CD14-positive monocyte (primary cell): ENCODE data around the gene OR5T1. TPM values are rescaled to one million over a fixed set of nuclear protein-coding genes. Genes with fewer than 3 reads are reported as not detected.

Experiments
- DNase-seq, 3 donors: peaks; one replicate each; pipeline ENCODE4 v3.0.0-alpha.2; 2011 to 2022
- H2AFZ ChIP-seq: 2 replicates; pipeline ENCODE4 v1.6.0; 2012; ENCODE audit warnings: mild to moderate bottlenecking, low read depth, low read length, inconsistent platforms; ENCODE audit not compliant: insufficient read depth, poor library complexity, severe bottlenecking
- H3K27ac ChIP-seq, 2 donors: 1 replicate in 1 of 2; 2 replicates in 1 of 2; pipeline ENCODE4 v1.5.1; 2012 to 2013; ENCODE audit warnings: low read length in 2 of 2, control low read depth in 1 of 2, inconsistent platforms in 1 of 2, low read depth in 1 of 2, mild to moderate bottlenecking in 1 of 2
- H3K27me3 ChIP-seq, 2 donors: one replicate each; pipeline versions ENCODE4 v1.6.0 to v1.6.1; 2011 to 2013; ENCODE audit warnings: low read length in 2 of 2; ENCODE audit not compliant: control insufficient read depth in 2 of 2, insufficient read depth in 2 of 2
- H3K36me3 ChIP-seq, 2 donors: replicated peaks in 1 of 2; 1 replicate in 1 of 2; 2 replicates in 1 of 2; pipeline versions ENCODE4 v1.5.1 to v1.6.1; 2012 to 2013; ENCODE audit warnings: low read length in 2 of 2, control low read depth in 1 of 2, inconsistent platforms in 1 of 2, mild to moderate bottlenecking in 1 of 2; ENCODE audit not compliant: insufficient read depth in 2 of 2, control insufficient read depth in 1 of 2
- H3K4me1 ChIP-seq, 2 donors: 1 replicate in 1 of 2; 2 replicates in 1 of 2; pipeline versions ENCODE4 v1.5.1 to v1.6.1; 2012 to 2013; ENCODE audit warnings: low read length in 2 of 2, control low read depth in 1 of 2, inconsistent platforms in 1 of 2, mild to moderate bottlenecking in 1 of 2, moderate library complexity in 1 of 2; ENCODE audit not compliant: insufficient read depth in 2 of 2, control insufficient read depth in 1 of 2
- H3K4me2 ChIP-seq: replicated peaks from 2 replicates; pipeline ENCODE3; 2012; ENCODE audit warnings: low read length, moderate library complexity, mild to moderate bottlenecking; ENCODE audit not compliant: poor library complexity, severe bottlenecking; ENCODE audit errors: extremely low read depth
- H3K4me3 ChIP-seq, 3 experiments: fragments of 200-600 bp in 1 of 3; sonication (generic) in 1 of 3; replicated peaks in 1 of 3; 1 replicate in 2 of 3; 2 replicates in 1 of 3; pipeline ENCODE4 v1.5.1; 2011 to 2013; ENCODE audit warnings: low read length in 3 of 3, mild to moderate bottlenecking in 3 of 3, control low read depth in 2 of 3, low read depth in 2 of 3, inconsistent platforms in 1 of 3, moderate library complexity in 1 of 3
- H3K79me2 ChIP-seq: 2 replicates; pipeline ENCODE4 v1.6.0; 2012; ENCODE audit warnings: mild to moderate bottlenecking, control low read depth, inconsistent platforms, low read length, moderate library complexity; ENCODE audit not compliant: insufficient read depth
- H3K9ac ChIP-seq: 2 replicates; pipeline ENCODE4 v1.6.0; 2017; ENCODE audit warnings: low read length, mild to moderate bottlenecking; ENCODE audit not compliant: insufficient read depth, poor library complexity, severe bottlenecking
- H3K9me3 ChIP-seq, 2 donors: replicated peaks in 1 of 2; 1 replicate in 1 of 2; 2 replicates in 1 of 2; pipeline versions ENCODE4 v1.5.1 to v1.6.1; 2012 to 2013; ENCODE audit warnings: low read length in 2 of 2, control low read depth in 1 of 2; ENCODE audit not compliant: control insufficient read depth in 1 of 2, insufficient read depth in 1 of 2
- H4K20me1 ChIP-seq: 2 replicates; pipeline ENCODE4 v1.6.0; 2012; ENCODE audit warnings: mild to moderate bottlenecking, low read length, control low read depth, moderate library complexity; ENCODE audit not compliant: insufficient read depth
- H3K27ac Mint-ChIP-seq, 7 donors: one replicate each; pipeline ENCODE4 v1.8.0; 2020; ENCODE audit warnings: mild to moderate bottlenecking in 7 of 7, mixed read lengths in 7 of 7, moderate library complexity in 6 of 7, inconsistent platforms in 2 of 7
- H3K27me3 Mint-ChIP-seq, 3 donors: one replicate each; pipeline ENCODE4 v1.8.0; 2021 to 2022; ENCODE audit warnings: low read depth in 3 of 3, mild to moderate bottlenecking in 3 of 3, mixed read lengths in 3 of 3, moderate library complexity in 3 of 3, inconsistent platforms in 1 of 3
- H3K36me3 Mint-ChIP-seq, 2 donors: one replicate each; pipeline ENCODE4 v1.8.0; 2020; ENCODE audit warnings: mixed read lengths in 2 of 2, inconsistent platforms in 1 of 2, mild to moderate bottlenecking in 1 of 2
- H3K4me1 Mint-ChIP-seq: one replicate; pipeline ENCODE4 v1.8.0; 2020; ENCODE audit warnings: mild to moderate bottlenecking, mixed read lengths
- H3K4me3 Mint-ChIP-seq, 2 donors: one replicate each; pipeline ENCODE4 v1.8.0; 2020; ENCODE audit warnings: mild to moderate bottlenecking in 2 of 2, mixed read lengths in 2 of 2, moderate library complexity in 1 of 2
- H3K9me3 Mint-ChIP-seq, 7 donors: one replicate each; pipeline ENCODE4 v1.8.0; 2020 to 2022; ENCODE audit warnings: mixed read lengths in 7 of 7, mild to moderate bottlenecking in 6 of 7, moderate library complexity in 6 of 7, inconsistent platforms in 2 of 7
- CTCF ChIP-seq: fragments of 200-600 bp; IDR thresholded peaks from one replicate; pipeline ENCODE4 v1.8.0; 2022; ENCODE audit warnings: antibody characterized with exemption, mild to moderate bottlenecking
- WGBS: methylation state at CpG from one replicate; pipeline ENCODE4 v1.1.5; 2013; ENCODE audit warnings: missing lambda C conversion rate; ENCODE audit not compliant: insufficient coverage; 5-methylcytosine and 5-hydroxymethylcytosine counted together
- intact Hi-C, 2 donors: fragments of 100-400 bp; cut with micrococcal nuclease; formaldehyde crosslinking; loops; one replicate each; pipeline versions ENCODE4 v1.15.0 to v1.15.1; 2023
- polyA plus RNA-seq, 3 donors: library from polyadenylated mRNA; depleted of rRNA in 1 of 3; unstranded in 2 of 3; stranded (reverse) in 1 of 3; fragments of 300-500 nt in 2 of 3; fragments of >200 nt in 1 of 3; fragmentation: Illumina TruSeq in 2 of 3; gene quantifications; 1 replicate in 2 of 3; 2 replicates in 1 of 3; pipeline ENCODE4 v1.2.3, GENCODE V29; 2012 to 2021

Gene OR5T1
- polyA plus RNA-seq, 3 donors: not detected

- Histone ChIP-seq H3K9me3 (peaks cover 21 to 33% of the 10 kb centered on the region in 2 donors), H3K36me3 (no peaks in the 10 kb centered on the region), H3K27me3 (no peaks in the 10 kb centered on the region), H3K27ac (no peak overlapping the region), H3K9ac (no peak overlapping the region), H3K4me1 (no peaks in the 10 kb centered on the region), H3K4me2 (no peak overlapping the region), H3K79me2 (no peaks in the 10 kb centered on the region), H3K4me3 (no peak overlapping the region), H2AFZ (no peak overlapping the region), H4K20me1 (no peaks in the 10 kb centered on the region)
- Mint-ChIP-seq H3K36me3 (no peaks in the 10 kb centered on the region), H3K4me3 (no peak overlapping the region), H3K27ac (no peak overlapping the region), H3K27me3 (no peaks in the 10 kb centered on the region), H3K4me1 (no peaks in the 10 kb centered on the region), H3K9me3 (peaks cover 6 to 19% (median 11%) of the 10 kb centered on the region in 7 donors)
- TF ChIP-seq CTCF: no peak
- intact Hi-C loops: no loop called here
- no peak for DNase-seq
- WGBS: 79% methylated on average over 3 of the region's 3 CpGs
Measured at GRCh38 chr11:56307836-56308235, 33.9 kb downstream of the OR5T1 start.

GRCh38 chr11:56314844-56315243, 40.9 kb downstream of the OR5T1 start, which contains the start of gene OR8K3:
Gene OR8K3, plus strand, starts transcription at chr11:56315144. Its CDS starts 3,163 bp downstream, at chr11:56318307.
- no peaks in the 10 kb centered on the region for H4K20me1 ChIP-seq
- no peaks in the 10 kb centered on the region for H3K27me3 Mint-ChIP-seq
- no peak within 1 kb of the TSS for H3K27ac Mint-ChIP-seq
- no peaks in the 10 kb centered on the region for H3K36me3 ChIP-seq
- no peaks in the 10 kb centered on the region for H3K36me3 Mint-ChIP-seq
- DNase-seq: no peak
- no peak within 1 kb of the TSS for H3K4me3 ChIP-seq
- H3K27me3 ChIP-seq: no peaks in the 10 kb centered on the region
- no peak for TF ChIP-seq CTCF
- H3K4me1 Mint-ChIP-seq: no peaks in the 10 kb centered on the region
- H3K27ac ChIP-seq: no peak within 1 kb of the TSS
- no peak within 1 kb of the TSS for H2AFZ ChIP-seq
- no peaks in the 10 kb centered on the region for H3K4me1 ChIP-seq
- no peak within 1 kb of the TSS for H3K4me2 ChIP-seq
- no peaks in the 10 kb centered on the region for H3K79me2 ChIP-seq
- no peak within 1 kb of the TSS for H3K4me3 Mint-ChIP-seq
- H3K9ac ChIP-seq: no peak within 1 kb of the TSS
- intact Hi-C loops: no loop called here
- H3K9me3 Mint-ChIP-seq: peaks cover 0 to 5% (median 3%) of the 10 kb centered on the region in 7 donors
- H3K9me3 ChIP-seq: peaks cover 3 to 14% of the 10 kb centered on the region in 2 donors

Other genes starting within 250 kb of the OR5T1 start
- gene OR5AS1, start 246.5 kb upstream of the OR5T1 start, polyA plus RNA-seq: not detected
- gene OR8I2, start 180.8 kb upstream of the OR5T1 start, polyA plus RNA-seq: not detected
- not detected for gene OR8H2, start 170.5 kb upstream of the OR5T1 start, polyA plus RNA-seq
- gene OR8H3, start 151.8 kb upstream of the OR5T1 start, polyA plus RNA-seq: not detected
- gene OR8J3, start 134.0 kb upstream of the OR5T1 start, polyA plus RNA-seq: not detected
- gene OR8K5, start 113.8 kb upstream of the OR5T1 start, polyA plus RNA-seq: not detected
- not detected for gene OR5J2, start 97.5 kb upstream of the OR5T1 start, polyA plus RNA-seq
- gene OR5T2, start 39.9 kb upstream of the OR5T1 start, polyA plus RNA-seq: not detected
- not detected for gene OR5T3, start 21.9 kb upstream of the OR5T1 start, polyA plus RNA-seq
- gene OR8H1, start 18.1 kb downstream of the OR5T1 start, polyA plus RNA-seq: not detected
- not detected for gene OR8K3, start 41.0 kb downstream of the OR5T1 start, polyA plus RNA-seq
- gene OR8K1, start 71.9 kb downstream of the OR5T1 start, polyA plus RNA-seq: not detected
- gene OR8J1, start 80.1 kb downstream of the OR5T1 start, polyA plus RNA-seq: not detected
- gene OR8U1, start 101.5 kb downstream of the OR5T1 start, polyA plus RNA-seq: not detected
- gene OR5AL1, start 138.5 kb downstream of the OR5T1 start, polyA plus RNA-seq: not detected
- not detected for gene OR5M3, start 199.2 kb downstream of the OR5T1 start, polyA plus RNA-seq
- gene OR5M8, start 217.2 kb downstream of the OR5T1 start, polyA plus RNA-seq: not detected